ENCODE measurements around the gene HDDC3. TPM values are rescaled to one million over a fixed set of nuclear protein-coding genes. Genes with fewer than 3 reads are reported as not detected.

Gene HDDC3
- total and polyA plus RNA-seq, 9 of the 15 experiments (the other 6 are each of a cell fraction or from before 2014, with no cell fraction given) = 14.9 to 55.8 (median 36.9) TPM

DNA sequence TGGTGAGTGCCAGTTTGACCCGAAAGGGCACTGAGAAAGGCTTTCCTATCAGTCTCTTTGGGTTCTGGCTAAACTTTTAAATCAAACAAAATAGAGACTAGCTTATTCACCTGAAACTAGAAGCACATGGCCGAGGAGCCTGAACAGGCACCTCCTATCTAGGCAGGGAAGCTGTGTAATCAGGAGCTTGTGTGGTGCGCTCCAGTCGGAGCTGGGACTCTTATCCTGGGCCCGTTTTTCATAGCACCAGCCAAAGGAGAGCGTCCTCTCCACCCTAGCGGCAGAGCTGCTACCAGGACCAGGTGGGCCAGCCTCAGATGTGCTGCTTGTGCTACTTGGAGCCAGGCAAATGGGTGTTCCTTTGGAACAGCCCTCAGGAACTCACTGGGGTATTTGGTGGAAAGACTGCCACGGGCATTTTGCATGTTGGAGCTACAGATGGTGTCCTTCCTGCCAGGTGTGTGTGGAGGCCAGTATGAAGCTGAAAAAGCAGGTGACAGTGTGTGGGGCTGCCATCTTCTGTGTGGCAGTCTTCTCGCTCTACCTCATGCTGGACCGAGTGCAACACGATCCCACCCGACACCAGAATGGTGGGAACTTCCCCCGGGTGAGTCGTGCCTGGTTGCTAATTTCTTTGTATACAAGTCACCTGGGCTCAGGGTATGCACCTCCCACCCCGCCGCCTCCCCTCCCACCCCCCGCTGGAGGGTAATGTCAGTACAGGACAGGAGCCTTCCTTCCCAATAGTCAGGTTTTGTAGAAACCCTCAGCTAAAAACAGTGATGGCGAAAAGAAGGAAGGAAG lies 28.4 kb downstream of the HDDC3 start (continued):
- TF ChIP-seq, protein P1, sequence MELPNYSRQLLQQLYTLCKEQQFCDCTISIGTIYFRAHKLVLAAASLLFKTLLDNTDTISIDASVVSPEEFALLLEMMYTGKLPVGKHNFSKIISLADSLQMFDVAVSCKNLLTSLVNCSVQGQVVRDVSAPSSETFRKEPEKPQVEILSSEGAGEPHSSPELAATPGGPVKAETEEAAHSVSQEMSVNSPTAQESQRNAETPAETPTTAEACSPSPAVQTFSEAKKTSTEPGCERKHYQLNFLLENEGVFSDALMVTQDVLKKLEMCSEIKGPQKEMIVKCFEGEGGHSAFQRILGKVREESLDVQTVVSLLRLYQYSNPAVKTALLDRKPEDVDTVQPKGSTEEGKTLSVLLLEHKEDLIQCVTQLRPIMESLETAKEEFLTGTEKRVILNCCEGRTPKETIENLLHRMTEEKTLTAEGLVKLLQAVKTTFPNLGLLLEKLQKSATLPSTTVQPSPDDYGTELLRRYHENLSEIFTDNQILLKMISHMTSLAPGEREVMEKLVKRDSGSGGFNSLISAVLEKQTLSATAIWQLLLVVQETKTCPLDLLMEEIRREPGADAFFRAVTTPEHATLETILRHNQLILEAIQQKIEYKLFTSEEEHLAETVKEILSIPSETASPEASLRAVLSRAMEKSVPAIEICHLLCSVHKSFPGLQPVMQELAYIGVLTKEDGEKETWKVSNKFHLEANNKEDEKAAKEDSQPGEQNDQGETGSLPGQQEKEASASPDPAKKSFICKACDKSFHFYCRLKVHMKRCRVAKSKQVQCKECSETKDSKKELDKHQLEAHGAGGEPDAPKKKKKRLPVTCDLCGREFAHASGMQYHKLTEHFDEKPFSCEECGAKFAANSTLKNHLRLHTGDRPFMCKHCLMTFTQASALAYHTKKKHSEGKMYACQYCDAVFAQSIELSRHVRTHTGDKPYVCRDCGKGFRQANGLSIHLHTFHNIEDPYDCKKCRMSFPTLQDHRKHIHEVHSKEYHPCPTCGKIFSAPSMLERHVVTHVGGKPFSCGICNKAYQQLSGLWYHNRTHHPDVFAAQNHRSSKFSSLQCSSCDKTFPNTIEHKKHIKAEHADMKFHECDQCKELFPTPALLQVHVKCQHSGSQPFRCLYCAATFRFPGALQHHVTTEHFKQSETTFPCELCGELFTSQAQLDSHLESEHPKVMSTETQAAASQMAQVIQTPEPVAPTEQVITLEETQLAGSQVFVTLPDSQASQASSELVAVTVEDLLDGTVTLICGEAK (IDR thresholded peaks at IDR 0.05) = peak; percentile 43; the same call in 1 of the 2 replicates
- TF ChIP-seq, protein P1 (CRISPR knock-in tag; IDR thresholded peaks at IDR 0.05) = no peak
- no peak for TF ChIP-seq TAF15 (IDR thresholded peaks at IDR 0.05; ENCODE audit: low read depth, low read length)
- no peak for TF ChIP-seq PHTF2 (CRISPR knock-in tag; IDR thresholded peaks at IDR 0.05)
- TF ChIP-seq, protein P2, sequence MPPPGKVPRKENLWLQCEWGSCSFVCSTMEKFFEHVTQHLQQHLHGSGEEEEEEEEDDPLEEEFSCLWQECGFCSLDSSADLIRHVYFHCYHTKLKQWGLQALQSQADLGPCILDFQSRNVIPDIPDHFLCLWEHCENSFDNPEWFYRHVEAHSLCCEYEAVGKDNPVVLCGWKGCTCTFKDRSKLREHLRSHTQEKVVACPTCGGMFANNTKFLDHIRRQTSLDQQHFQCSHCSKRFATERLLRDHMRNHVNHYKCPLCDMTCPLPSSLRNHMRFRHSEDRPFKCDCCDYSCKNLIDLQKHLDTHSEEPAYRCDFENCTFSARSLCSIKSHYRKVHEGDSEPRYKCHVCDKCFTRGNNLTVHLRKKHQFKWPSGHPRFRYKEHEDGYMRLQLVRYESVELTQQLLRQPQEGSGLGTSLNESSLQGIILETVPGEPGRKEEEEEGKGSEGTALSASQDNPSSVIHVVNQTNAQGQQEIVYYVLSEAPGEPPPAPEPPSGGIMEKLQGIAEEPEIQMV (tag; conservative IDR thresholded peaks at IDR 0.05; ENCODE audit: low read depth) = no peak
- no peak for TF ChIP-seq ZNF140 (CRISPR knock-in tag; IDR thresholded peaks at IDR 0.05)
- TF ChIP-seq EWSR1 (IDR thresholded peaks at IDR 0.05; ENCODE audit: borderline replicate concordance, low read depth, partially characterized antibody) = no peak
- TF ChIP-seq ZFPM2 (CRISPR knock-in tag; IDR thresholded peaks at IDR 0.05) = no peak
- no peak for TF ChIP-seq HNRNPLL (IDR thresholded peaks at IDR 0.05; ENCODE audit: low read depth, low read length, poor library complexity, severe bottlenecking)
- no peak for TF ChIP-seq SREBF1 (IDR thresholded peaks at IDR 0.05; ENCODE audit: borderline replicate concordance, low read depth, low read length)
- TF ChIP-seq KDM2B (CRISPR knock-in tag; IDR thresholded peaks at IDR 0.05) = no peak
- no peak for TF ChIP-seq DIDO1 (tag; IDR thresholded peaks at IDR 0.05; ENCODE audit: low read depth)
- no peak for TF ChIP-seq NR2C1 (IDR thresholded peaks at IDR 0.05)
- TF ChIP-seq NR2C1 (tag; IDR thresholded peaks at IDR 0.05) = no peak
- no peak for TF ChIP-seq ARID1B (IDR thresholded peaks at IDR 0.05)
- TF ChIP-seq POLR2AphosphoS2 (IDR thresholded peaks at IDR 0.05; ENCODE audit: low read length) = no peak
